ENCODE measurements around the gene PPP2R2C.

The PPP2R2C gene

GRCh38 chr4:6452897-6453687, 19.3 kb downstream of the PPP2R2C start:
- in situ Hi-C loops (cut with HindIII; ENCODE audit: low pct_ligation_motif_present, low pct_unique_long_range_greater_than_20kb, low sequenced_read_pairs), result no loop called here

DNA sequence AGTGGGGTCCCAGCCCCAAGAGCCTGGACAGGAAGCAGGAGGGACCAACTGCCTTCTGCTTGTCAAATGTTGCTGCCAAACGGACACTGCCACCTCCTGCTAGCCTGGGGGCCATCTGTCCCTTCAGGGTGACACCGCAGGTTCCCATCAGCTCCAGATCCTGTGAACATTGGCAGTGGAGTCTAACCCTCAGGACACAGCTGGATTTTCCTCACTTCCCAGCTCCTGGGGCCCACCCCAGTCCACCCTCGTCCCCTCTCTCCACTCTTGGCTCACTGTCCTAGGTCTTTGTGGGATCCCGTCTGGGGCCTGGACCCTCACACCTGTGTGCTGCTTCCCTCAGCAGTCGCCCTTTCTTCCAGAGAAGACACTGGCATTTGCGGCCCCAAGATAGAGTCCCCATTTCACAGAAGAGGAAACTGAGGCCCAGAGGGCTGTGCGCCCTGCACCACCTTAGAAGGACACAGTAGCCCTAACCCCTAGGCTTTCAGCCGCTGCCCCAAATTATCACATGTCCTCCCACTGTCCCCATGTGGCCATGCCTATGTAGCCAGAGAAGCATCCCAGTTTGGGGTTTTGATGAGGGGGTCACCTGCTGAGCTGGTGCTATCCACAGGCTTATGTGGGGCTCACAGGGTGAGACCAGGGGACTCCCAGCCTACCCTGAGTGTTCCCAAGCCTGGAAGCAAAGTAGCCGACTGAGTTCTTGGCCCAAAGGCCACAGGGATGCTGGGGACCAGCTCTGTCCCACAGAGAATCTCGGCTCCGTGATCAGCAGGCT, 20.1 kb downstream of the PPP2R2C start:
- in situ Hi-C loops (cut with HindIII; ENCODE audit: low pct_ligation_motif_present, low pct_unique_long_range_greater_than_20kb, low sequenced_read_pairs), result no loop called here

More at GRCh38 chr4:6452897-6453687, 19.3 kb downstream of the PPP2R2C start:
- no peak for DNase-seq

GRCh38 chr4:6451309-6451708, 21.1 kb downstream of the PPP2R2C start:
- no peak for DNase-seq
- in situ Hi-C loops (cut with HindIII; ENCODE audit: low pct_ligation_motif_present, low pct_unique_long_range_greater_than_20kb, low sequenced_read_pairs), result no loop called here

More for the DNA sequence above, 20.1 kb downstream of the PPP2R2C start:
- no peak for DNase-seq

GRCh38 chr4:6450709-6451108, 21.7 kb downstream of the PPP2R2C start:
- in situ Hi-C loops (cut with HindIII; ENCODE audit: low pct_ligation_motif_present, low pct_unique_long_range_greater_than_20kb, low sequenced_read_pairs), result no loop called here

GRCh38 chr4:6449746-6450369, 22.6 kb downstream of the PPP2R2C start:
- in situ Hi-C loops (cut with HindIII; ENCODE audit: low pct_ligation_motif_present, low pct_unique_long_range_greater_than_20kb, low sequenced_read_pairs), result no loop called here
- no peak for DNase-seq

More at GRCh38 chr4:6450709-6451108, 21.7 kb downstream of the PPP2R2C start:
- DNase-seq, result no peak

- DNase-seq, result no peak
- in situ Hi-C loops (cut with HindIII; ENCODE audit: low pct_ligation_motif_present, low pct_unique_long_range_greater_than_20kb, low sequenced_read_pairs), result no loop called here
These were observed 23.1 kb downstream of the PPP2R2C start for GRCh38 chr4:6449335-6449734.

- in situ Hi-C loops (cut with HindIII; ENCODE audit: low pct_ligation_motif_present, low pct_unique_long_range_greater_than_20kb, low sequenced_read_pairs), result no loop called here
- no peak for DNase-seq
These were observed 23.8 kb downstream of the PPP2R2C start for GRCh38 chr4:6448476-6449170.

- in situ Hi-C loops (cut with HindIII; ENCODE audit: low pct_ligation_motif_present, low pct_unique_long_range_greater_than_20kb, low sequenced_read_pairs), result no loop called here
- DNase-seq, result no peak
These were observed 24.7 kb downstream of the PPP2R2C start for GRCh38 chr4:6447672-6448171.

- in situ Hi-C loops (cut with HindIII; ENCODE audit: low pct_ligation_motif_present, low pct_unique_long_range_greater_than_20kb, low sequenced_read_pairs), result no loop called here
- no peak for DNase-seq
These were observed 25.6 kb downstream of the PPP2R2C start for GRCh38 chr4:6446538-6447451.

DNA sequence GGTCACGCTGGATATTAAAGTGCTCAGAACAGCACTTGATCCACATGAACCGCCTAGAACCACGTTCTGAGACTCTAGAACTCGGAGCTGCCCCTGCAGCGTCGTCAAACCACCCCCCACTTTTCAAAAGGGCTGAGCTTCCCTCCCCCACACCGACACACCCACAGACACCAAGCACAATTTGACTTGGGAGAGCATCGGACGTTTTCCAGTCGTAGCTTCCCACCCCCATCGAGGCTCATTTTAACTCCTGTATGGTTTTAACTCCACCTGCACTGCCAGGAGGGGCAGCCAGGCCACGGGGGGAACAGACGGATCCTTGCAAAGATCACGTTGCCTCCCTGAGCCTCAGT, 26.3 kb downstream of the PPP2R2C start:
- no peak for DNase-seq
- in situ Hi-C loops (cut with HindIII; ENCODE audit: low pct_ligation_motif_present, low pct_unique_long_range_greater_than_20kb, low sequenced_read_pairs), result no loop called here

DNA sequence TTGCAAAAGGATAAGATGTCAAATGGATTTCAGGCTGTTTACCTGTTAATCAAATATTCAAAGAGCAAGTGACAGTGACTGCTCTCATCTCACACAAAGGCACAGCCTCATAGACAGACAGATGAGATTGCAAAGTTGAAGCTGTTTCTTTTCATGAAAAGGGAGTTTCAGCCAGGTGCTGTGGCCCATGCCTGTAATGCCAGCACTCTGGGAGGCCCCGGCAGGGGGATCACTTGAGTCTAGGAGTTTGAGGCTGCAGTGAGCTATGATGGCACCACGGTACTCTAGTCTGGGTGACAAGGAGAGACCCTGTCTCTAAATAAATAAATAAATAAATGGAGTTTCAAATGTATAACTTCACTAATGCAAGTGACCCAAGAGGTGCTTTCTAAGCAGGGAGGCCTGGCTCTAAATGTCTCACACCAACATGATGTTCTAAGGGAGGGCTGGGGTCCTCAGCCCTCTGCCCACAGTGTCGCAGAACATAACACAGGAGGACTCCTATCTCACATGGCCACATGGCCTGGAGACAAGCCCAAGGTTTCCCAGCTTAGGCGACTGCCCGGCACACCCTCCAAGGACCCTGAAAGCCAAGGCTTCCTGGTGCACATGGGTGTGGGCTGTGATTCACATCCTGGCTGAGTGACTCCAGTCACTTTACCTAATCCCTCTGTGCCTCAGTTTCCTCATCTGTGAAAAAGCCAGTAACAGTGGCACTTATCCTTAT, 26.8 kb downstream of the PPP2R2C start:
- no peak for DNase-seq
- in situ Hi-C loops (cut with HindIII; ENCODE audit: low pct_ligation_motif_present, low pct_unique_long_range_greater_than_20kb, low sequenced_read_pairs), result no loop called here

DNA sequence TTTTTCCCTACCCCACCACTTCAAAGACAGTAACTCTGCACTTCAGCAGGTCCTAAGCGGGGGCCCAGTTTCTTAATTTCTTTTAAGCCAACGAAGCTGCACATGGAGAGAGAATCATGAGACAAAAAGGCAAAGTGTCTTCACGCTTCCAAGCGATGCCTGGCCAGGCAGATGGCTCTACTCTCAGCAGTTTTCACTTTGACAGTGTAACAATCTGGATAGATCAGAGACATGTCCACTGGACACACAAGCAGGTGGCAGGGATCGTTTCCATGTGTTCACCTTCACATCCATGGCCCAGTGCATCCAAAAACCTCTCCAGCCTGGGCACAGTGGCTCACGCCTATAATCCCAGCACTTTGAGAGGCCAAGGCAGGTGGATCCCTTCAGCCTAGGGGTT, 27.8 kb downstream of the PPP2R2C start:
- DNase-seq, result no peak
- in situ Hi-C loops (cut with HindIII; ENCODE audit: low pct_ligation_motif_present, low pct_unique_long_range_greater_than_20kb, low sequenced_read_pairs), result no loop called here

DNA sequence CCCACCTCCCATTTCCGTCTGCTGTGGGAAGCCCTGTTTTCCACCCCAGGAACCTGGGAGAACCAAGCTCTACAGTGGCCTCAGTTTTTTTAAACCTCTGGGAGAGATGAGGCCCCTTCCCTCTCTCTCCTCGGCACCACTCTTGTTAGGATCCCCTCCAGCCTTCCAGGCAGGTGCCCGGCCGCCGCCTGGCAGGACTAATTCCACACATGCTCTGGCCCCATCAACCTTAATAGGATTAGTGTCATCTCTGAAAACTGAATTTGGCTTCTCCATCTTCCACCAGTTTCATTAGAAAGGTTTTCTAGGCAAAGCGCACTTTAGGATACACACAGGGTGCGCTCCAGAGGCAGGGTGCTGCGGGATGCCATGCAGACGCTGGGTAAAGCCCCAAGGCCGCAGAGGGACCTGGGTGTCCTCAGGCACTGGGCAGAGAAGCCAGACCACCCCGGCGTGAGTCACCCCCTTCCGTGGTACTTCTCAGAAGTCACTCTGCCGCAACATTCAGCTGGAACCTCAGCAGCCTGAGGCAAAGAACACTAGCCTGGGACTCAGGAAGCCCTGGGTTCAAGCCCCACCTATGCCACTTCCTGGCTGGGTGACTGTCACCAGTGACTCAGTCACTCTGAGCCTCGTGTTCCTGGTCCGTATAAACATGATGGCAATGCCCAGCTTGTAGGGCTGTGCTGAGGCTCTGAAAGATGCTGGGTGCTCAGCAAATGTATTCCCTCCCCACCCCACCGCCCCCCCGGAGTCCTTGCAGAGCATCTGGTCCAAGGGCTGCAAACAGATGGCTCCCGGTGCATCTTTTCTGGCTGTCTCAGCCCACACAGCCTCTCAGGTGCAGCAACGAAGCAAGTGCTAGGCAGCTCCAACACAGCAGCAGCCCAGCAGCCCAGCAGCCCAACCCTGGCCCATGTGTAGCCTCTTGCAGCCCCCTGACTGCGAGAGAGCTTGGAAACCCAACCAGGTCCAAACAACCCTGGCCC, 29.1 kb downstream of the PPP2R2C start:
- in situ Hi-C loops (cut with HindIII; ENCODE audit: low pct_ligation_motif_present, low pct_unique_long_range_greater_than_20kb, low sequenced_read_pairs), result no loop called here
- no peak for DNase-seq

DNA sequence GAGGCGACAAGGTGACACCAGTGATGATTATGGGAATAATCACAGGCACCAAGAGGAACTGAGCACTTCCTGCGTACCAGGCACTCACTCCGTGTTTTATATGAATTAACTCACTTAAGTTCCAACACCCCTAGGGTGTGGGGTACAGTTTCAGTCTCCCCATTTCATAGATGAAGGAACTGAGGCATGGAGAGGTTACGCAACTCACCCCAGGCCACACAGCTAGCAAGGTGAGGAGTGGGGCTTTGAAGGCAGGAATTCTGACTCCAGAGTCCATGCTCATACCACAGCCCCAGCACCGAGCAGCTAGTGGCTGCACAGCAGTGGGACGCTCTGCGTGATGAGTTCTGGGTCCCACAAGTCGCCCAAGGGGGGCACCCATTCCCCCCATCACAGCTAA, 29.9 kb downstream of the PPP2R2C start:
- in situ Hi-C loops (cut with HindIII; ENCODE audit: low pct_ligation_motif_present, low pct_unique_long_range_greater_than_20kb, low sequenced_read_pairs), result no loop called here

GRCh38 chr4:6441758-6442157, 30.7 kb downstream of the PPP2R2C start:
- no peak for DNase-seq
- in situ Hi-C loops (cut with HindIII; ENCODE audit: low pct_ligation_motif_present, low pct_unique_long_range_greater_than_20kb, low sequenced_read_pairs), result no loop called here

More for the DNA sequence above, 29.9 kb downstream of the PPP2R2C start:
- no peak for DNase-seq

GRCh38 chr4:6441202-6441582, 31.2 kb downstream of the PPP2R2C start:
- in situ Hi-C loops (cut with HindIII; ENCODE audit: low pct_ligation_motif_present, low pct_unique_long_range_greater_than_20kb, low sequenced_read_pairs), result no loop called here
- no peak for DNase-seq

All from ACHN (cell line).